Measurements from ENCODE around the gene ZNF205. TPM values are rescaled to one million over a fixed set of nuclear protein-coding genes. Genes with fewer than 3 reads are reported as not detected.

The ZNF205 gene
- total and polyA plus RNA-seq, 2 of the 8 experiments (the other 6 are each of a cell fraction or from before 2014, with no cell fraction given), result 19.1 to 19.9 TPM

- no peak for TF ChIP-seq CHD7 (IDR thresholded peaks at IDR 0.05; ENCODE audit: insufficient replicate concordance, low read length)
- no peak for TF ChIP-seq GTF2F1 (IDR thresholded peaks at IDR 0.05; ENCODE audit: borderline replicate concordance, low read depth, low read length)
- TF ChIP-seq FOSL1 (IDR thresholded peaks at IDR 0.05; ENCODE audit: insufficient read depth, low read depth, low read length), result no peak
- TF ChIP-seq POLR2A (IDR thresholded peaks at IDR 0.05; ENCODE audit: control extremely low read depth in 1 of 2, low read depth in 2 of 2, low read length in 2 of 2), result no peak
- TF ChIP-seq SUZ12 (IDR thresholded peaks at IDR 0.05; ENCODE audit: low read length), result no peak
- no peak for TF ChIP-seq POLR2AphosphoS5 (IDR thresholded peaks at IDR 0.05; ENCODE audit: low read depth, low read length)
- no peak for TF ChIP-seq ATF3 (IDR thresholded peaks at IDR 0.05; ENCODE audit: insufficient read depth, low read depth, low read length)
- TF ChIP-seq ASH2L (IDR thresholded peaks at IDR 0.05; ENCODE audit: low read length), result no peak
- no peak for TF ChIP-seq GABPA (IDR thresholded peaks at IDR 0.05; ENCODE audit: borderline replicate concordance, insufficient read depth, low read length)
- TF ChIP-seq RBBP5 (IDR thresholded peaks at IDR 0.05; ENCODE audit: borderline replicate concordance, low read depth, low read length), result no peak
- TF ChIP-seq HDAC2 (IDR thresholded peaks at IDR 0.05; ENCODE audit: borderline replicate concordance in 1 of 2, low read depth in 2 of 2, low read length in 2 of 2), result no peak
- TF ChIP-seq TAF1 (IDR thresholded peaks at IDR 0.05; ENCODE audit: low read depth, low read length), result no peak
Observed at GRCh38 chr16:3133844-3134243, 21.5 kb downstream of the ZNF205 start (continued).

Data from H1 (cell line).